HCEC 1CT (cell line): ENCODE data around the gene ST7.

Source experiments
- DNase-seq: peaks from one replicate; pipeline ENCODE4 v3.0.0-alpha.2; 2017

Gene ST7

DNA sequence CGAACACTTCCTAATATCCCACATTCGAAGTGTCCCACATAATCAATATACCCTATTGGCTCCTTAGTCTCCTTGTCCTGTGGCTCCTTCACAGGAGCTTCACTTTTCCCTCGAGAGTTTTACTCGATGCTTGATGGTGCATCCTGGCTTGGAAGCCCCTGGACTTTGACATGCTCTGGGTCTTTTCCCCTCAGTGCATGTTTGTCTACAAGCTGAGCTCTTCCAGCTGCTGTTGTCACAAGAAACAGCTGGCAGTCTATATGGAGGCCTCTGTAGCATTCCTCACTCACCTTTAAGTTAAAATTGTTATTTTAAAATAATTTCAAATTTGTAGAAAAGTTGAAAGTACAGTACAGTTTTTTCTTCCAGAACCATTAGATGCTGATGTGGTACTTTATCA is 27.1 kb downstream of the ST7 start:
- no peak for DNase-seq

DNA sequence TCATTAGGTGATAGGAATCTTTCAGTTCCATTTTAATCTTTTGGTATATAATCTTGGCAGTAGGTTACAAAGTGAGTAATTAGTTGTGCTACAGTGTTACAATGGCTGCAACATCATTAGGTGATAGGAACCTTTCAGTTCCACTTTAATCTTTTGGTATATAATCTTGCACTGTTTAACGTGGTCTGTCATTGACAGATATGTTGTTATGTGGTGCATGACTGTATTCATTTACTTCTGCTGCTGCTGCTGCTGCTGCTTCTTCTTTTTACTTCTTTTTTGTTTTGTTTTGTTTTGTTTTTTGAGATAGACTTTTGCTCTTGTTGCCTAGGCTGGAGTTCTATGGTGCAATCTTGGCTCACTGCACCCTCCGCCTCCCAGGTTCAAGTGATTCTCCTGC is 28.6 kb downstream of the ST7 start:
- no peak for DNase-seq

DNA sequence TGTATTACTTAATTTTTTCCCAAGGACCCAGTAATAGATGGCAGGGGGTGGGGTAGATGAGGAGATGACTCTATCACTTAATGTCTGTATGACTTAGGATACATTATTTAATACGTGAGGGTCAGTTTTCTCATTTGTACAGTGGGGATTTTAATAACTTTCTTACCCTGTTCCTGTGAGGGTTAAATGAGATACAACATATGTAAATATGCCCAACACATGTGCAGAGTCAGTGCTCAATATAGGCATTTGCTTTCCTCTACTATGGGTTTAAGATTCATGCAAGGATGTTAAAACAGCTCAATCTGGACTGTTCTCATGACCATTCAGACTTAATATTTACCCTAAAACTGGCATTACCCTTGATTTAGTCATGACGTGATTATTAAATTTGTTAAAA is 31.2 kb downstream of the ST7 start:
- DNase-seq = no peak

DNA sequence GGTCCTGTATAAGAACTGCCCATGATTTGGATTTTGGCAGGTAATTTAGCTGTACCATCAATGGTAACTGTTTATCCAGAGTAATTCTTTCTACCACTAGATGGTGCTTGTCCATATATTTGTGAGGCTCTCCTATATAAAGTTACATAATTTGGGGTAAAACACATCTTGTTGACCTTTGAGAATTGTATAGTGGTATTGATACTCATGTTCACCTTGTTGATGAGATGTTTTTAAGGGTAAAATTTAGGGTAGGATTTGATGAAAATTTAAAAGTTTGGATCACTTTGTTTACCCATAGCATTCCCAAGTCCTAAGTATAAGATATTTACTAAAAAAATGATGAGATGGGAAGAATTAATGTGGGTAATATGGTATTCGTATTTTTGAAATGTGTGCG is 31.6 kb downstream of the ST7 start:
- DNase-seq = peak; percentile 56

DNA sequence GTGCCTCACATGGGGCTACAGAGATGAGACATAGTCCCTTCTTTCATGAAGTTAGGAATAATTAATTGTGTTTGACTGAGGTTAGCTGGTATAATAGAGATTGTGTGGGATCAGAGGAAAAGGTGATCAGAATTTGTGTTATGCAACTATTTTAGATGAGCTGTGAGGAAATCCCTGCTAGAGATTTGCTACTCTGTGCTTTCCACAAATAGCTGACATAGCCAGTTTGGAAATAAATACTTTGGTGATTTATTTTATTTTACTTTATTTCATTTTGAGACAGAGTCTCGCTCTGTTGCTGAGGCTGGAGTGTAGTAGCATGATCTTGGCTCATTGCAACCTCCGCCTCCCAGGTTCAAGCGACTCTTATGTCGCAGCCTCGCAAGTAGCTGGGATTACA is 32.3 kb downstream of the ST7 start:
- no peak for DNase-seq

DNA sequence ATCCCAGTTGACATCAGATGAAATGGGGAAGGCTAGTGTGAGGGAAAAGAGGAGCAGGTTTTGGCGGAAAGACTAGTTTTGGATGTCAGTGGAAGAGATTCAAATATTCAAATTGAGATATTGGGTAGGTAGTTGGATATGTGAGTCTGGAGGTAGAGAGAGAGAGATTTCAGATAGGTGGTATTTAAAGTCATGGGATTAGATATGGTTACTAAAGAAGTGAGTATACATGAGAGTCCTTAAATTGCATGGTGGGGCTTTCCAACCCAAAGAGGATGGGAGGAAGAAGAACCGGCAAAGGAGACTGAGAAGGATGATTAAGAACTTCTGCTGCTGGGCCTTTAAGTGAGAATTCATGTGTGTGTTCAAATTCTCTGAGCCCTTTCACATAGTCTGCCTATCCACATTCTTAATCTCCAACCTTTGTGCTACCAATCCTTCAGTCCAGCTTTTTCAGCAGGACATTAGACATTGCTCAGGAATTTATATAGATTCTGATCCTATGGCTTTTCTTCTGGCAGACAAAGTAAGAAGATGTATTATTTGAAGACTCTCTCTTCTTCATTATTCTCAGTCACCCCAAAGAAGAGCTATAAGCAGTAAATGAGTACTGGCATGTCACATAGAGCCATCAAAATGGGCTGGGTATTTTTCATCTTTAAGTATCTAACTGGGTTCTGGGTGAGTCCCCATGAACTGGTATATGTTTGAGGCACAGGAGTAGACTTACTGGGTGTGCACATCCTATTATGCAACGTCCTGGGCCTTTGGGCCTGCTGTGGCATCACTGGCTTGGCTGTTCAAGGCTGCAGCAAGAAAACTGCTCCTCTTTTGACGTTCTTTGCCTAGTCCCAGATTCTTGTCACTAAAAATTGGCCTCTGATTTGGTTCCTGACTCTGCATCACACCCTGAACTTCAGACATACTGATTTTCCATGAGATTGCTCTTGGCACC is 33.6 kb downstream of the ST7 start:
- no peak for DNase-seq

DNA sequence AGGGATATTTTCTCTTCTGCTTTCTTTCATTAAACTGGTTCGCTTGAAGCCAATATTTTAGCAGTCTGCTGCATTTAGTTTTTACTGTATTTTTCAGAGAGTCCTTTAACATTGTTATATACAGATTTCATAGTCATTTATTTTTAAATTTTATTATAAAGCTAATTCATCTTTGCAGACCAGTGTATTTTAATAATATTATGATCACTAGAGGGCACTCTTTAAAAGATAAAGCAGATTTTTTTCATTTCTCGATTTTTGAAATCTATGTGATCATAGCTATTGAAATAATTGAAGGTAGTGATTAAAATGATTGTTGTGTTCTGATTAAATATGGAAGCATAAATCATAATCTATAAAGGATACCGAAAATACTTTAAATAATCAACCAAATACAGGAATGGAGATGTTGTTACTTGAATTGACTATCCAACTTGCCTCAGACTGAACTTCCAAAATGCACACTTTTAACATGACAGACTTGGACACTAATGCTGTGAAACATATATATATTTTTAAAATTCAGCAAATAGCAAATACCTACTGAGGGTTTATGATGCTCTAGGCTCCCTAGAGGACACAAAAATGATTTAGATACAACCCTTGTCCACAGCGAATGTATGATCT is 35.2 kb downstream of the ST7 start:
- DNase-seq = no peak

DNA sequence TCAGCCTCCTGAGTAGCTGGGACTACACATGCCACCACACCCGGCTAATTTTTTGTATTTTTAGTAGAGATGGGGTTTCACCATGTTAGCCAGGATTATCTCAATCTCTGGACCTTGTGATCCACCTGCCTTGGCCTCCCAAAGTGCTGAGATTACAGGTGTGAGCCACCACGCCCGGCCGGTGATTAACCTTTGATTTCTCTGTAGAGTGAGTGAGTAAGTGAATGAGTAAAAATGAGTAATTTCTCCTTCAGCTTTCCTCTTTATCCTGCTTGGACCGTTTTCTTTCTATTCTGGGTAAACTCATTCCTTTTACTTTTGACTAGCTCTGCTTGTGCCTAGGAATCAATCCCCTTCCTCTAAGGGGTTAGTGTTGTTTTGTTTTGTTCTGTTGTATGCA is 36.8 kb downstream of the ST7 start:
- DNase-seq = no peak

DNA sequence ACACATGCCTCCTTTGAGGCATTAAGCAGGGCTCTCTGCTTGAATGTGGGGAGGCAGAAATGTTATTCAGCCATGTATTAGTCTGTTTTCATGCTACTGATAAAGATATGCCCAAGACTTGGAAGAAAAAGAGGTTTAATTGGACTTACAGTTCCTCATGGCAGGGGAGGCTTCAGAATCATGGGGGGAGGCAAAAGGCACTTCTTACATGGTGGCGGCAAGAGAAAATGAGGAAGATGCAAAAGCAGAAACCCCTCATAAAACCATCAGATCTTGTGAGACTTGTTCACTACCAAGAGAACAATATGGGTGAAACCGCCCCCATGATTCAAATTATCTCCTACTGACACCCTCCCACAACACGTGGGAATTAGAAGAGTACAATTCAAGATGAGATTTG is 37.9 kb downstream of the ST7 start:
- DNase-seq = no peak

DNA sequence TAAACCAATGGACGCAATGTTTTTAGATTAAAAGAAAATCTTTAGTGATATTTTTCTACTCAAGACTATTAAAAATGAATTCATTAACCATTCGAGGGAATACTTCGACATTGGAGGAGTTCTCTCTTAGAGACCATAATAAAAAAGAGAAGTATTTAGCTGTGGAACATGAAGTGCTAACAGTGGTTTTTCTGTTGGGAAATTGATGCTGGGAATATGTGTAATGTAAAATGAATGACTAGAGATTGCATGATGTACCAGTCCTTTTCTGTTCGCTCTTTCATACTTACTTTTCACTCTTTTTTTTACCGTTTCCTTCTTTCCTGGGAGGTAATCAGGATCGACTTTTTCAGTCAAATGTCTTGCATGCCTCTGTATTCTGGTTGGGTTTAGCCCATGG is 41.3 kb downstream of the ST7 start:
- DNase-seq = no peak

DNA sequence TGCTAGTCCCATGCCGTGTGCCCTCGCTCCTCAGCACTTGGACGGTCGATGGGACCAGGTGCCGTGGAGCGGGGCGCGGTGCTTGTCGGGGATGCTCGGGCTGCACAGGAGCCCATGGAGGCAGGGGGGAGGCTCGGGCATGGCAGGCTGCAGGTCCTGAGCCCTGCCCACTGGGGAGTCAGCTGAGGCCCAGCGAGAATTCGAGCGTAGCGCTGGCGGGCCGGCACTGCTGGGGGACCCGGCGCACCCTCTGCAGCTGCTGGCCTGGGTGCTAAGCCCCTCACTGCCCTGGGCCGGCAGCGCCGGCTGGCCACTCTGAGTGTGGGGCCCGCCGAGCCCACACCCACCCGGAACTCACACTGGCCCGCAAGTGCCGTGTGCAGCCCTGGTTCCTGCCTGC is 44.7 kb downstream of the ST7 start:
- DNase-seq = no peak

DNA sequence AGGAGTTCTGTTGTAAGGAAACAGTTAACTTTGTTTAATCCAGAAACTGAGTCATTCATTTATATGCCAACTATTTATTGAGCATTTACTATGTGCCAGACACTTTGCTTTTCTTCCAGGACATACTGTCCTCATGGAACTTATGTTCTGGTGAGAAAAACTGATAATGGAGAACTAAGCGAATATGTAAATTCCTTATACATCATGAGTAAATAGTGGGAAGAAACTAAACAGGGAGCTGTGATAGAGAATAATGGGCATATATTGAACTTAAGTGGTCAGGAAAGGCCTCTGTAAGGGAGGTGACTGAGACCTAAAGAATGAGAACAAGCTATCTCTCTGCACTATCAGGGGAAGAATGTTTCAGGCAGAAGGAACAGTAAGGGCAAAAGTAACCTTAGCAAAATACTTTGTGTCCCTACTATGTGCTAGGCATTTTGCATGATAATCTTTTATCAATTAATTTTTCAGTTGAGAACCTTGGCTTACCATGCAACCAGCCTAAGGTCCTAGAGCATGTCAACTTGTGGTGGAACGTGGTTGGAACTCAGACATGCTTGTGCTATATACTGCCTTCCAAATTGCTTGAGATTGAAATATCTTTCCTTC is 45.4 kb downstream of the ST7 start:
- no peak for DNase-seq

DNA sequence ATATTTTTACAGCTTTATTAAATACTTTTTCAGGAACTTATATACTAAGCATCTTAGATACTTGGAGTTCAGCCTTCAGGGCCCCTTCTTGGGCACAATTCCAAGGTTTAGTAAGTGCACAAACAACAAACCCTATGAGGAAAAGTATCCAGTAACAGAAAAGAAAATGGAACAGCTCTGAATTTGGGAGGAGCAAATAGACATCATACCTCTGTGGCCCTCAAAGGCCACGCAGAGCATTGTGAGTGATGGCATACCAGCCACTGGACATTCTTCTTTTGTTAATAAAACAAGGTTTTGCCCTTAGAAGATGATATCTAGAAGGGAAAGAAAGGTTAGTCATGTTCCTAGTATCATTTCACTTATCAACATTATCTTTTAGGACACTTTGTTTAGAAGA is 46.0 kb downstream of the ST7 start:
- DNase-seq = no peak

DNA sequence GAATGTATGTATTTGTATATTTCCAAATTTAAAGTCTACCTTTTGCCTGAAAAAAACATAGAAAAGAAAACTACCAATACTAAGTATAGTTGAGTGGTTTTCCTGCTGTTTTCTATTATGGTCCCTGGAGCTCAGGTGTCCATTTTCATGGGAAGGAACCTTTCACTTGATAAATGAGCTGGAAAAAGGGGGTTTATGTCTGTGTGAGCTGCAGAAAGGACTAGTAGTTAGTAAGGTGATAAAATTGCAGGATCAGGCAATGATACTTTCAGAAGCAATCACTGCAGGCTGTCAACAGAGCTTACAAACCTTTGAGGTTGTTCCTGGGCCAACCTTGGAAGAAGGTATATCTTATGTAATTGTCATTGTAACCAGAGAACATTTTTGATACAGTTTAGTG is 48.0 kb downstream of the ST7 start:
- no peak for DNase-seq

DNA sequence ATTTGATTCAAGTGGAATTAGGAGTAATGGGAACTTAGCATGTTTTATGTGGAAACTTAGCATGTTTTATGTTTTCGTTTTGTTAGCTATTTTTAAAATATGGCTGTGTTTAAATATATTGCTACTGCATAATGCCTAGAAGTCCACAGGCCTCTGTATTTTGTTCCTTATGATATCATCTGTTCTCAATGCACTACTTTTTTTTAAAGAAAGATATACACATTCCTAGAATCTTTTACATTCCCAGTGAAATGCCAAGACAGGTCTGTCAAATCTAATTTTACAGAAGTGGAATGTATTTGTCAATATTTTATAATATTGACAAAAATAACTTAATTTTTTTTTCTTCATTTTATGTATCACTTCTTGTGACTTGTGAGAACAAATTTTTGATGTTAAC is 51.6 kb downstream of the ST7 start:
- no peak for DNase-seq

DNA sequence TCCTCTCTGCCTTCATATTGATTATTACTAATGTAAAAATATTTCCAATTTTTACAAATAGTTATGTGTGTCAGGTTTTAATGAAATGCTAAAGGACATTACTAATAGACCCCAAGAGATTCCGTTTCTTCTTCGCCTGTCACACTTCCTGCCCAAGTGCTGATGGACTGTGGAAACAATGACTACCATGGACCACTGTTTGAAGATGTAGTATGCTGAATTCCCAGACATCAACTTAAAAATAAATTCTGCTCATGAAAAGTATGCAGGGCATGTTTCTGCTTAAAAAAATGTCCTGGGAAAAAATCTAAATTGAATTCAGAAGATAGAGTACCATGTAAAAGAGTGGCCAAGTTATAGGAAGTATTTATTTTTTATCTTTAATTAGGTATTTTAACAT is 52.1 kb downstream of the ST7 start:
- no peak for DNase-seq

DNA sequence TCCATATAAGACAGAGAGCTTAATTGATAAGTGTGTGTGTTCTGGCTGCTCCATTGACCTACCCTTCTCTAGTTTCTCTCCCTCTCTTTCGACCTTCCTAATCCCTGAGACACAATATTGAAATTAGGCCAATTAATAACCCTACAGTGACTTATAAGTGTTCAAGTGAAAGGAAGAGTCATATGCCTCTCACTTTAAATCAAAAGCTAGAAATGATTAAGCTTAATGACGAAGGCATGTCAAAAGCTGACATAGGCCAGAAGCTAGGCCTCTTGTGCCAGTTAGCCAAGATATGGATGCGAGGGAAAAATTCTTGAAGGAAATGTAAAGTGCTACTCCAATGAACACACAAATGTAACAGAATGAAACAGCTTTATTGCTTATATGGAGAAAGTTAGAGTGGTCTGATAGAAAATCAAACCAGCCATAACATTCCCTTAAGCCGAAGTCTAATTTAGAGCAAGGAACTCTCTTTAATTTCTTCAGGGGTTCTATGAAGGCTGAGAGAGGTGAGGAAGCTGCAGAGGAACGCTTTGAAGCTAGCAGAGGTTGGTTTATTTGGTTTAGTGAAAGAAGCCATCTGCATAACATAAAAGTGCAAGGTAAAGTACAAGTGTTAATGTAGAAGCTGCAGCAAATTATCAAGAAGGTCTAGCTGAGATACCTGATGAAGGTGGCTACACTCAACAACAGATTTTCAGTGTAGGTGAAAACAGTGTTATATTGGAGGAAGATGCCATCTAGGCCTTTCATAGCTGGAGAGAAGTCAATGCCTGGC is 53.8 kb downstream of the ST7 start:
- no peak for DNase-seq

DNA sequence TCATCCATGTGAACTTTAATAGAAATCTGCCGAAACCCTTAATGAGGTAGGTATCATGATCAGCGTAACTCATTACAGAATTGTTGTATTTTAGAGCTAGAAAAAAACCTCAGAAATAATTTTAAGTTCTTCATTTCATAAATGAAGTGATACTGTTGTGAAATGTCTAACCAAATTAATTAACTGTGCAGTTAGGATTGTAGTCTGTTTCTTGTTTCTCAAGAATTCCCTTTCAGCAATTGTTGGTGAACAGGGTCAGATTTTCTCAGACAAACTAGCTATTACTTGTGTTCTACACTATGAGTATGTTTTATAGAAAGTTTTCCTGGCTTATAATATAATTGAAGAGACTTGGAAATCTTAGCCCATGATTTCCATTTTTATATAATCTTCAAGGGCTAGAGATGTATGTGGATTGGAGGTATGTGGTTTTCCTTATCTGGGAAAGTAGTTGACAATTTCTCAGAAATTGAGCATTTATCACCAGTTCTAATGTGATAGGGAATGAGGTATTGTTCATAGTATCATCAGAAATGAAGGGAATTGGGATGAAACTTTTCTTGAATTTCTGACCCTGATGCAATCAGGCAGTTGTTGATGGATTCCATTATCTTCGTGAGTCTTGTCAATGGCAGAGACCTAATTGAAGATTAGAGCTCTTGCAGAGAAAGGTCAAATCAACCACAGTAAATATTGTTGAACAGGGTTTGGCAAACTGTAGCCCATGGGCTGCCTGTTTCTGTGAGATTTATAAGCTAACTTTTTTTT is 55.0 kb downstream of the ST7 start:
- no peak for DNase-seq

DNA sequence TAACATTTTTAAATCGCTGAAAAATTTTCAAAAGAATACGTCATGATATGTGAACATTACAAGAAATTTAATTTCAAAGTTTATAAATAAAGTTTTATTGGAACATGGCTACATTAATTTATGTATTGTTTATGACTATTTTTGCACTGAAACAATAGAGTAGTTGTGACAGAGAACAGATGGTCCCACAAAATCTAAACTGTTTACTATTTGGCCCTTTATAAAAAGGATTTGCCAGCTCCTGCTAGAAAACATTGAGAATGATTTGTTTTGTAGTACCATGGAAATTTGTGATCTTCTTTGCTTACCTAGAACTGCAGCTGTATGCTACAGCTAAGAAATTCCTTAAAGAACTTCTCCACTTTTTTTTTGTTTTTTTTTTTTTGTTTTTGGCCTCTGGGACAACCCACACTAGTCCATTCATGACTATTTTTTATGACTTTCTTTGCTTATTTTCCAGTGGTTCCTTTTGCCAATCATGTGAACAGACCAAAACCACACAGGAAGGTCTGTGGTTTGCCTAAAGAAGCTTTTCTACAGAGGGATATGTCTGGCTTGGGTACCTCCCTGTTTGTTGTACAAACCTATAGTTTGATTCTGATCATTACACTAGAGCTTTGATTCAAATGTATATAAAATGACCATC is 55.7 kb downstream of the ST7 start:
- peak; percentile 55 for DNase-seq

DNA sequence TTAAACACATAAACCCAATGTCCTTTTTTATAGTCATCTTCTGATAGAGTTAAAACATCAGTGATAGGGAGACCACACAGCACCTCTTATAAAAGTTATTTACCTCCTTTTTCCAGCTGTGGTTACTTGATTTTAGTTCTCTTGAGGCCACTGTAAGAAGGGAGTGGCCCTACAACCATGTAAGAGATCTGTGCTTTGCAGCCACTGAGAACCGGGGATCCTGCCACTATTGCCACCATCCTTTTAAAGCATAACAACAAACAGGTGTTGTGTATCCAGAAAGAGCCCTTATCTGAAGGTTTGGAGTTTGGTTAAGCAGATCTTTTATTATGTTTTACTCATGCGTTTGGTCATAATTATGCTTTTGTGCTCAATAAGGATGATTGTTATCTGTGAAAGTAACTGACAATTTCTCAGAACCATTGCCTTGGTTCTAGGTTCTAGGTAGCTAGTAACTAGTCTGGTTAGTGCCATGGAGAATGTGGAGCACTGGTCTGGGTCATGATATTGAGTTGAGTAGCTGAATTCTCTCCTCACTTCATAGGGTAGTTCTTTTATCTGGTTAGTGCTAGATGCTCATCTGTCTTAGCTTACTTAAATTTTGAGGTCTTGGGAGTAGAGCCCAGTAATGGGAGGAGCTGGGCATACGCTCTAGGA is 56.5 kb downstream of the ST7 start:
- DNase-seq = no peak

DNA sequence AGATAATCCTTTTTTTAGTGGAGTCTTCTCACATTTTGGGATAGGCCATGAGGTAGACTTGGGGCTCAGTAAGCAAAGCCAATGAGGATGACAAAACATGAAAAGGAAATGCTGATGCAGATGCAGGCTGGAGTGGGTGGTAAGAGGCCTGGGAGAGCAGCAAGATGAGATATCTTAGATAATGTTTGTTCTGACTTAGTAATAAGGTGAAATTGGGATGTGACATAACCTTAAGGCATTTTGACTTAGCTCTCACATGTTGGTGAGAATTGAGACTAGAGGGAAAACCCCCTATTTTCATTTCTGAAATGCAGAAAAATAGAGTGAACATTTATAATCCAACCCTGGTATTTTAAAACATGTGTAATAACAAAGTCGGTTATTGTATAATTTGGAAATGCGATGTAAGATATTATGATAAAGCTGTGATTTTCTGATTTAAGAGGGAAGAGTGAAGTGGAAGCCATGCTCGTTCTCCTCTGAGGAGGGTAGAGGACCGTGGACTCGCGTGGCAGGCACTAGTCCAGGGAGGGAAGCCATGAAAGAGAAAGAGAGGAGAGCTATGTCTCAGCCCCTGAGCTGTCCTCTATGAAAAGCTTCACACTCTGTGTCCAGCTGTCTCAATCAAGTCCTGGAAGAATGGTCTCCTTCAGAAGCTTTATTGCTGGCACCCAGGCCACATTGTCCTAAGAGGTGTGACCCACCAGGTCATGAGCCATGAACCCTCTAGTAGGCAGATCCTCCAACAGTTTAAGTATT is 57.3 kb downstream of the ST7 start:
- no peak for DNase-seq
